Activated T-helper 2 cell treated with anti-CD3 and anti-CD28 coated beads, Interferon-gamma antibody, Interleukin-2, Interleukin-4, amounts not matched to agents 10 μg/mL and 5 μg/mL and 100 μg/mL, durations not matched to agents 14 hours and 24 hours and 36 hours (primary cell): ENCODE results near the gene CRTC3. TPM values are rescaled to one million over a fixed set of nuclear protein-coding genes. Genes with fewer than 3 reads are reported as not detected.
"Not testable (repeated sequence)": the region's sequence is repeated elsewhere in the genome, so short reads cannot be mapped to it uniquely, and the experiment has no call there.

Experiments used
- DNase-seq: peaks from one replicate; pipeline ENCODE4 v3.0.0; 2021; ENCODE audit warnings: low spot score
- H3K27ac Mint-ChIP-seq: one replicate; pipeline ENCODE4 v1.8.0; 2021; ENCODE audit warnings: mixed read lengths
- H3K27me3 Mint-ChIP-seq: one replicate; pipeline ENCODE4 v1.8.0; 2021; ENCODE audit warnings: low read depth, mixed read lengths
- H3K36me3 Mint-ChIP-seq: one replicate; pipeline ENCODE4 v1.8.0; 2021; ENCODE audit warnings: low read depth, mixed read lengths
- H3K4me1 Mint-ChIP-seq: one replicate; pipeline ENCODE4 v1.8.0; 2021; ENCODE audit warnings: low read depth, mixed read lengths
- H3K4me3 Mint-ChIP-seq: one replicate; pipeline ENCODE4 v1.8.0; 2021; ENCODE audit warnings: low read depth, mild to moderate bottlenecking, moderate library complexity, mixed read lengths
- H3K9me3 Mint-ChIP-seq: one replicate; pipeline ENCODE4 v1.8.0; 2021; ENCODE audit warnings: mixed read lengths
- intact Hi-C: fragments of 100-400 bp; cut with micrococcal nuclease; formaldehyde crosslinking; loops from one replicate; pipeline ENCODE4 v1.15.1; 2023
- total RNA-seq: library from RNA; stranded (reverse); gene quantifications from 2 replicates; pipeline ENCODE4 v1.2.3, GENCODE V29; 2022

Gene CRTC3
- total RNA-seq, 1 donor from 2014 or later, result 61.8 TPM

DNA sequence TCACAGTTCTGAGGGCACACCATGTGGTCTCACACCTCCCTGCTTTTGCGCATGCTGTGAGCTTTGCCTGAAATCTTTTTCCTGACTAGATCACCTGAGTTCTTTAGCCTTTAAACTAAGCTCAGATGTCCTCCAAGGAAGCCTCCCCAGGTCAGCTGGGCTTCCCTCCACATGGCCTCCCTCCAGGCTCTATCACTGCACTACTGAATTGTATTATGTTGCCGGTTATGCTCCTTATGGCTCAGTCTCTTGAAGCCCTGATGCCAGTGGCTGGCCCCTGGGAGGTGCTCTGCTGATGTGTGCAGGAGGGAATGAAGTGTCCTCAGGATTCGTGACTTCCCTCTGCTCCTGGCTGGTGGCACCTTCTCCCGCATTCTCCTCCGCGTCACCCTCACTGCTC lies 94.1 kb downstream of the CRTC3 start:
- intact Hi-C loops, result no loop called here
- Mint-ChIP-seq H3K4me3 (no peak overlapping the region), H3K4me1 (peaks cover 15% of the 10 kb centered on the region), H3K9me3 (no peaks in the 10 kb centered on the region), H3K27me3 (no peaks in the 10 kb centered on the region), H3K36me3 (peaks cover 41% of the 10 kb centered on the region), H3K27ac (no peak overlapping the region)
- DNase-seq, result no peak

- intact Hi-C loops, result no loop called here
Observed at GRCh38 chr15:90624278-90624981, 94.7 kb downstream of the CRTC3 start.

DNA sequence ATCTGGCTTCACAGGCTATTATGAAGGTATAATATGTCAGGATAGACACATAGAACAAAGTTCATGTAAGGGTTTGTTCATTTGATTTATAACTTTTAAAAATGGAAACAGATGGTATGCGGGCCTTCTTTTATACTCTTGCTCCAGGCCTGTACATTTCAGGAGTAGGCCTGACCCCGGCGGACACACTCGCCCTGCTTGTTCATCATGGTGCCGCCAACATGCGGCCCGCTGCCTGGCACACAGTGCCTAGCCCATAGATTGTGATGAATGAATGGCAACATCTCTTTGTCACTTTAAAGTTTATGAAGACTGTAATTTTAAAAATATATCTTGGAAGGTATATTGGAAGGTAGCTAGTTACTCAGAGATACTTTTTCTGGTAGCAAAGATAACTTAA lies 95.3 kb downstream of the CRTC3 start:
- H3K36me3 Mint-ChIP-seq, result peaks cover 46% of the 10 kb centered on the region
- intact Hi-C loops, result no loop called here
- DNase-seq, result no peak
- no peak overlapping the region for H3K27ac Mint-ChIP-seq
- no peak overlapping the region for H3K4me3 Mint-ChIP-seq
- peaks cover 8% of the 10 kb centered on the region for H3K4me1 Mint-ChIP-seq
- H3K27me3 Mint-ChIP-seq, result no peaks in the 10 kb centered on the region
- H3K9me3 Mint-ChIP-seq, result no peaks in the 10 kb centered on the region

More at GRCh38 chr15:90624278-90624981, 94.7 kb downstream of the CRTC3 start:
- Mint-ChIP-seq H3K27ac (no peak overlapping the region), H3K4me1 (peaks cover 14% of the 10 kb centered on the region), H3K4me3 (no peak overlapping the region), H3K27me3 (no peaks in the 10 kb centered on the region), H3K9me3 (no peaks in the 10 kb centered on the region), H3K36me3 (peaks cover 45% of the 10 kb centered on the region)
- no peak for DNase-seq

DNA sequence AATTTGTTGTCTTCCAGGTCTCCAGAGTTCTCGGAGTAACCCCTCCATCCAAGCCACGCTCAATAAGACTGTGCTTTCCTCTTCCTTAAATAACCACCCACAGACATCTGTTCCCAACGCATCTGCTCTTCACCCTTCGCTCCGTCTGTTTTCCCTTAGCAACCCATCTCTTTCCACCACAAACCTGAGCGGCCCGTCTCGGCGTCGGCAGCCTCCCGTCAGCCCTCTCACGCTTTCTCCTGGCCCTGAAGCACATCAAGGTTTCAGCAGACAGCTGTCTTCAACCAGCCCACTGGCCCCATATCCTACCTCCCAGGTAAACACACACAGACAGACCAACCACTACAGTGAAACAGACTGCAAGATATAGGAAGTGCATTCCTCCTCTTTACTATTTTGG lies 99.5 kb downstream of the CRTC3 start:
- no peaks in the 10 kb centered on the region for H3K27me3 Mint-ChIP-seq
- intact Hi-C loops, result no loop called here
- no peaks in the 10 kb centered on the region for H3K9me3 Mint-ChIP-seq
- no peaks in the 10 kb centered on the region for H3K4me1 Mint-ChIP-seq
- peaks cover 65% of the 10 kb centered on the region for H3K36me3 Mint-ChIP-seq
- peak overlapping the region; percentile 1 for H3K27ac Mint-ChIP-seq
- no peak overlapping the region for H3K4me3 Mint-ChIP-seq
- DNase-seq, result no peak

GRCh38 chr15:90633360-90633759 lies 103.6 kb downstream of the CRTC3 start:
- no peaks in the 10 kb centered on the region for H3K27me3 Mint-ChIP-seq
- H3K9me3 Mint-ChIP-seq, result no peaks in the 10 kb centered on the region
- H3K36me3 Mint-ChIP-seq, result peaks cover 70% of the 10 kb centered on the region
- no peak overlapping the region for H3K4me3 Mint-ChIP-seq
- DNase-seq, result no peak
- H3K4me1 Mint-ChIP-seq, result no peaks in the 10 kb centered on the region
- intact Hi-C loops, result no loop called here
- no peak overlapping the region for H3K27ac Mint-ChIP-seq

GRCh38 chr15:90636993-90637392 lies 107.3 kb downstream of the CRTC3 start:
- H3K27me3 Mint-ChIP-seq, DNase-seq, intact Hi-C loops, H3K4me3 Mint-ChIP-seq, H3K27ac Mint-ChIP-seq, H3K9me3 Mint-ChIP-seq, H3K4me1 Mint-ChIP-seq: not testable (repeated sequence)
- peaks cover 63% of the 10 kb centered on the region for H3K36me3 Mint-ChIP-seq

DNA sequence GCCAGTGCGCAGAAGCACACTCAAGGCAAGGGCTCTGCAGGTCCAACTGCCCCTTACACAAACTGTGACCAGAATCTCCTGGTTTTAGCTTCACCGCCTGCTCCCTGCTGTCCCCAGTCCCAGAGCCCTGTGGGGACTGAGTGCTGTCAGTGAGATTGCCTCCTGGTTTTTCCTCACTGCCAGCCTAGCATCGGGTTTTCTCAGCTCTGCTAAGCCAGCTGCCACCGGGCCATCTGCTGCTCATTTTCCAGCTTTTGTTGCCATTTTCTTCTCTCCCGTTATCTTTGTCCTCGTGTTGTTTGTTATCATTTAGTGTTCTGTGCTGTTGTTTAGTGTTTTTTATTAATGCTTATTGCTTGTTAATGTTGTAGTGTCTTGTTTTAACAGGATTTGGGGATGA lies 108.0 kb downstream of the CRTC3 start:
- Mint-ChIP-seq H3K27ac (peak overlapping the region; percentile 24), H3K4me3 (no peak overlapping the region), H3K4me1 (no peaks in the 10 kb centered on the region), H3K9me3 (no peaks in the 10 kb centered on the region), H3K27me3 (no peaks in the 10 kb centered on the region), H3K36me3 (peaks cover 67% of the 10 kb centered on the region)
- intact Hi-C loops, result no loop called here
- DNase-seq, result no peak

DNA sequence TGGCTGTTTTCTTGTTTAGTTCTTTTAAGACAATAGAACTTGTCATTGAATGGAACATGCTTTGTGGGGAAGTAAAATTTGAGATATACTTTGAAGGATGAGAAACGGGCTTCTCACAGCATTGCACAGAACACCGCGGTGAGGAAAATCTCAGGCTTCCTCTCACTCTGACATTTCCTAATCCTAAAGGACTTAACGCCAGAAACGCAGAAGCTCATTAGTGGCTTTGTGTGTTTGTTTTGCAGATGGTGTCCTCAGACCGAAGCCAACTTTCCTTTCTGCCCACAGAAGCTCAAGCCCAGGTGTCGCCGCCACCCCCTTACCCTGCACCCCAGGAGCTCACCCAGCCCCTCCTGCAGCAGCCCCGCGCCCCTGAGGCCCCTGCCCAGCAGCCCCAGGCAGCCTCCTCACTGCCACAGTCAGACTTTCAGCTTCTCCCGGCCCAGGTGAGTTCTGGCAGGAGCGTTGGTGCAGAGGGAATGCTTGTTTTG lies 108.5 kb downstream of the CRTC3 start:
- Mint-ChIP-seq H3K27ac (peak overlapping the region; percentile 24), H3K4me3 (no peak overlapping the region), H3K9me3 (no peaks in the 10 kb centered on the region), H3K27me3 (no peaks in the 10 kb centered on the region), H3K4me1 (no peaks in the 10 kb centered on the region), H3K36me3 (peaks cover 67% of the 10 kb centered on the region)
- no peak for DNase-seq
- intact Hi-C loops, result no loop called here

DNA sequence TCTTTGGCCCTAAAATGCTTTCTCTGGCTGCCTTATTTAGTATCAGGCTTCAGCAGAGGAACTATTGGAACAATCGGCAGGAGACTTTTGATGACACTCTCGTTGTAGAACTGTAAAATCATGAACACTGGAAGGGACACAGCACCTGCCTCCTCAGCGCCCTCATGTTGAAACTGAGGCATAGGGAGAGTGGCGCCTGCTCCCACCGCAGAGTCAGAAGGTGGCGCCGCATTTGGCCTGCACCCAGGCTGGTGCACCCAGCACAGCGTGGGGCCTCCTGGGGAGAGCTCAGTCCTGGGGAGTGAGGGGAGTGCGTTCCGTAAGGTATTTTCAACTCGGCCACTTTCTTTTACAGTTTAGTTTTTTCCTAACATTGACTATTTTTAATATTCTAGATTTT lies 109.2 kb downstream of the CRTC3 start:
- H3K27me3 Mint-ChIP-seq, result no peaks in the 10 kb centered on the region
- no peaks in the 10 kb centered on the region for H3K4me1 Mint-ChIP-seq
- H3K4me3 Mint-ChIP-seq, result no peak overlapping the region
- intact Hi-C loops, result no loop called here
- H3K36me3 Mint-ChIP-seq, result peaks cover 68% of the 10 kb centered on the region
- no peak for DNase-seq
- no peak overlapping the region for H3K27ac Mint-ChIP-seq
- H3K9me3 Mint-ChIP-seq, result no peaks in the 10 kb centered on the region

DNA sequence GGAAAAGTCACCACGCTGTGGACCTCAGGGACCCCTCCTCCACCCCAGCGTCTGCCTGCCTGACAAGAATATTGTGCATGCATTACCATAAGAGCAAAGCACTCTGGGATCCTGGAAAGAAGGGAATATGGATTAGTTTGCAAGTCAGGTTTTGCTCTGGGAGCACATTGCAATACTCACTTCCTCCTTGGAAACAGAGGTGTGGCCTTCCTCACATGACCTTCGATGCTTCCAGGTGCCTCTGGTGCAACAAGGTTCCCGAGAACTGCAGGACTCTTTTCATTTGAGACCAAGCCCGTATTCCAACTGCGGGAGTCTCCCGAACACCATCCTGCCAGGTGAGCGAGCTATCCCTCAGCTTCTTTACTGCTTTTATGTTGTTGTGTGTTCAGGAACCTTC lies 111.1 kb downstream of the CRTC3 start:
- Mint-ChIP-seq H3K4me3 (no peak overlapping the region), H3K27ac (no peak overlapping the region), H3K9me3 (no peaks in the 10 kb centered on the region), H3K4me1 (no peaks in the 10 kb centered on the region), H3K36me3 (peaks cover 58% of the 10 kb centered on the region), H3K27me3 (no peaks in the 10 kb centered on the region)
- no peak for DNase-seq
- intact Hi-C loops, result no loop called here

GRCh38 chr15:90641581-90642463 lies 112.1 kb downstream of the CRTC3 start:
- Mint-ChIP-seq H3K36me3 (peaks cover 53% of the 10 kb centered on the region), H3K27me3 (no peaks in the 10 kb centered on the region), H3K4me3 (no peak overlapping the region), H3K9me3 (no peaks in the 10 kb centered on the region), H3K27ac (no peak overlapping the region), H3K4me1 (peaks cover 3% of the 10 kb centered on the region)
- DNase-seq, result no peak
- intact Hi-C loops, result no loop called here

DNA sequence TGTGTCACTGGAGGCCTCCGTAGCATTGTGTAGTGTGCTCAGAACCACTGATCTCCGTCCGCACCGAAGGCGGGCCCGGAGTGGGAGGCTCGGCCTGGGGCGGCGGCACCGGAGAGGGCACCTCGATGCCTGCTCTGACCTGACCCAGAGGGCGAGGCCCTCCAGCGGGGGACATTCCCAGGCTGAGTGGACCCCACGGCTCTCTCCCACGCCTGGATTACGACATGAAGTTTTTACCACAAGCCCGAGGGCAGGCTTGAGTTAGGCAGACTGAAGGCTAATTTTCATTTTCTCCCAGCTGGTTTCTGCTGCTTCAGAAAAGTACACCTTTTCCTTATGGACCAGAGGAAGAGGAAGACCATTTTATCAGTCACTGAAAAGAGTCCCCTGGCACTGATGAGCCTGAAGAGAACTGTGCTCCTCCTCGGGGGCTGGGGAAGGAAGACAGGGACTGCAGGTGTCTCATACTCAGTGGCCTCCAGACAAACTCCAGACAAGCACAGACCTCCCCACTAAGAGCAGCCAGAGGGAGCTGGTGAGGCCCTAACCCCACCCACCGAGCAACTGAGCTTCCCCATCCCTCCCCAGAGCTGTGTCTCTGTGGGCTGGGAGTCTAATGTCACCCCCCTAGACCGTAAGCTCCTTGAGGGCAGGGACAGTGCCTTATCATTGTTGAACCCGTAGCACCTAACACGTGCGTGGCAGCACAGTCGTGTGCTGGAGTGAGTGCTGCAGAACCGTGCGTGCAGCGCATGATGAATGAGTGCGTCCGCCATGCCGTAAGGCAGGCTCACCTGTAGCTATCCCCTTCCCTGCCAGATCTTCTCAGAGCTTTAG lies 113.0 kb downstream of the CRTC3 start:
- no peak overlapping the region for H3K27ac Mint-ChIP-seq
- H3K9me3 Mint-ChIP-seq, result no peaks in the 10 kb centered on the region
- no peak for DNase-seq
- peaks cover 3% of the 10 kb centered on the region for H3K4me1 Mint-ChIP-seq
- H3K27me3 Mint-ChIP-seq, result no peaks in the 10 kb centered on the region
- no peak overlapping the region for H3K4me3 Mint-ChIP-seq
- peaks cover 50% of the 10 kb centered on the region for H3K36me3 Mint-ChIP-seq
- intact Hi-C loops, result no loop called here
